Middle frontal gyrus (tissue), 1 donor: ENCODE data around the gene HAVCR1.
"Not testable (repeated sequence)": the region's sequence is repeated elsewhere in the genome, so short reads cannot be mapped to it uniquely, and the experiment has no call there.

Experiments
- DNase-seq: peaks from one replicate; pipeline ENCODE4 v3.0.0-alpha.2; 2015; ENCODE audit warnings: low spot score; ENCODE audit errors: extremely low spot score

HAVCR1 gene

DNA sequence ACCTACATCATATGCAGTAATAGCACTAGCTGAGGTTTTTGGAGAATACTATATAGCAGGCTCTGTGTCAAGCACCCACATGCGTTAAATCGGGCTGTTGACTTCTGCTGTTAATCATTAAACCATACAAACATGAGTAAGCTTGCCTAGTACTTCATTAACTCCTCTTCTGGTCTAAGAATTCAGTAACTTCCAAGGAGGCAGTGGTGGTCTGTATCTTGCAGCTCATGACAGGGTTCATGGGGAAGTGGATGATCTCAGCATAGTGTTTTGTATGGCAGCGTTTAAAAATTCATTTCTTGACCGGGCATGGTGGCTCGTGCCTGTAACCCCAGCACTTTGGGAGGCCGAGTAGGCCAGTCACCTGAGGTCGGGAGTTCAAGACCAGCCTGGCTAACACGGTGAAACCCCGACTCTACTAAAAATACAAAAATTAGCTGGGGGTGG, at the start of gene HAVCR1:
HAVCR1 (minus strand) TSS at position 24 of the 447 bp plus-strand sequence. CDS start 1,173 bp downstream, outside the sequence.
- DNase-seq: no peak

DNA sequence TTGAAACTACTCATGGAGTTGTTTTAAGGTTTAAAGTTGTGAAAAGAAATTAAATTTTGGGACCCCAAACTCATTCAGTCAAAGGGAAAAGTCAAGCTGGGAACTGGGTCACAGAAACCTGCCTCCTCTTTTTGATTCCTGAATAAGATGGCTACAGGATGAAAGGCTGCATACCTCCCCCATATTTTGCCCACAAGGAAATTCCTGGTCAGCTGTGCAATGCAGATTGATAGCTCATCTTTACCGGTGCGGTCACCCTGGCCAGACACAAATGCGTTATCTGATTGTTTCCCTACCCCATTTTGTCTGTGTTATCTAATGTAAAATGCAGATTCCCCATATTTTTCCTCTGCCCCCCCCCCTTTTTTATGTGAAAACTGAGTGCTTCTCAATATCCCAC, 48.6 kb upstream of the HAVCR1 start:
- DNase-seq: no peak

DNA sequence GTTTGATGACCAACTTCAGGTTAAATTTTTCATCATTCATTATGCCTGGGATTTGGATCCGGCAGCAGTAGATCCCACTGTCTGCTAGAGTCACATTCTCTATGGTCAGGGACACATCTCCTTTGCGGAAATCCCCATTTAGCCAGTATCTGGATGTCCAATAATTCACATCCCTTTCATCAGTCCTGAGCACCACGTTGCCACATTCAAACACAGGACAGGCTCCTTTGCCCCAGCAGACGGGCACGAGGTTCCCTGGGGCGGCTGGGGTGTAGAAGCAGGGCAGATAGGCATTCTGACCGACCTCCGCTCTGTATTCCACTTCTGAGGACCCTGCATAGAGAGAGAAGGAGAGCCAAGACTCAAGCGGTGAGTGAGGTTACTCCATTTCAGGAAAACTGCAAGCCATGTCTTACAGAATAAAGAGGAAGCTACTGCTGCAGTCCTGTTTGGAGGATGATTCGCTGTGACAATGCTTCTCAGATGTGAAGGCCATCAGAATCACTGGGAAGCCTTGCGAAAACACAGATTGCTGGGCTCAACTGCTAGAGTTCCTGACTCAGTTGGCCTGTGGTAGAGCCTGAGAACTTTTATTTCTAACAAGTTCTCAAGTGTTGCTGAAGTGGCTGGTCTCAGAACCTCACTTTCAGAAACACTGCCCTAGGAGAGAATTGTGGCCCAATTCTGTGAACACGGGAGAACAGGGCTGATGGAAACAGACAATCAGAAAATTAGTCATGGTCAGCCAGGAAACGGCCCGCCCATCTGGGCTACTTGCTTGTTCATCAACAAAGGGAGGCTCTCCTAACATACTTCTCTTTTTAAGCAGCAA, 47.9 kb upstream of the HAVCR1 start:
- DNase-seq: no peak

DNA sequence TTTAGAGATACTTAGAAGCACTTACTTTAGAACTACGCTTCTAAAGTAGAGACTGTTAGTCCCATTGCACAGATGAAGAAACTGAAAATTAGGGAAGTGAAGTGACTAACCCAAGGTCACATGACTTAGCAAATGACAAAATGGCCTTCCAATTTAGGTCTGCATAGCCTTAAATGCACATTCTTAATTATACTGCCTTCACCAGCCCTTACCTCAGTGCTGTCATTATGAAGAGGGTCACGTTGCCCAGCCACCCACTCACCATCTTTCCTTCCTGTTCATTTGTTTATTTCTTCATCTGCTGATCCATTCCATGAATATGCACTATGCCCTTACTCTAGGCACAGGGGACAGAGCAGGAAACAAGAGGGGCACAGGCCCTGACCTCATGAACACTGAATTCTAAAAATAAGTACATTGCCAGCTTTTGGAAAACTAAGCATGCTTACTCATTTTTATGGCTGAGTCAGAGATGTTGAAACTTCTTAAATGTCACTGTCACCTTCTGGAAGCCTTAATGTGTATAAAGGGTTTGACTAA, 41.3 kb upstream of the HAVCR1 start:
- no peak for DNase-seq

DNA sequence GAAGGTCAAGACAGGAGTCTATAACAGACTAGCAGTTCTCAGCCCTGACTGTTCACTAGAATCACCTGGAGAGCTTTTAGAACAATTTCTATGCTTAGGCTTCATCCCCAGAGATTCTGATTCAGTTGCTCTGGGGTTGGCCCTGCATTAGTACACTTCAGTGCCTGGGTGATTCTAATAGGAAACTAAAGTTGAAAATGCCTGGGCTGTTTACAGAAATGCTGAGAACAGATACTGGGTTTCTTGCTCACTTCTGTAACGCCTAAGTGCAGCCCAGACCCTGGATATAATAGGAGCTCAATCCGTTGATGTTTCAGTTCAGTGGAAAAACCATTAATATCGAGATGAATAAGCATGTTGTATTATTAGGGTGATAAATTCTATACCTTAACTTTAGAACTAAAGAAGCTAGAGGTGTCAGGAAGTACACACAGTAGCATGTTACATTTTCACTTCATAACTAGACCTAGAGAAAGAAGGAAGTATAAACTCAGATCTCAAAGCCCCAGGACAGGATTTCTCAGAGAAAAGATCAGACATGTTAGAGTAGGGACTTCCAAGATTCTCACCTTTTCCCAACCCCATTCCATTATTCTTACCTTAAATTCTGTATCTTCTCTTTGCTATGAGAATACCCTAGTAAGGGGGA, 29.6 kb upstream of the HAVCR1 start:
- no peak for DNase-seq

DNA sequence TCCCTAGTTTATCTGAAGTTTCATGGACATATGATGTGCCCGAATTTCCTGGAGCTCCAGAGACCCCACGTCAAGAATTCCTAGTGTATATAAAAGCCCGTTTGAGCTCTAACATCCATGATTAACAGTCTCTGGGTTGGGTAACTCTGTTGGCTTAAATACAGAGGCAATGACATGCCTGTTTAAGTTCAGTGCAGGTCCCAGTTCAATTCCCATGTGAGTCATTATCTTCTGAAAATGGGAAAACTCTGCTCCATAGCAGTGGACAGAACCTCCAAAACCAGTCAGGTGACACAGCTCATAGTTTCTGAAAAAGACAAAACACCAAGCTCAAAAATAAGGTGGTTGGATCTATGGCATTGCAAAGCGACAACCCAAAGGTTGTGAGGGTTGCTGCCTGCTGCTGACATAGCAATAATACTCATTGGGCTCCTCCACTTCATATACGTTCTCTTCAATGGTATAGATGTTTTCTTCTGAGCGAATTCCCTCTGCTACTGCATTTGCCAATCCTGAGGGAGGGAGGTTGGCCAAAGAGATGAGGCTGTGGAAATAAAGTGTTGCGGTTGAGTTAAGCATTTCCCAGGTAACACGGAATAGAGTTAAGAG, 27.9 kb upstream of the HAVCR1 start:
- no peak for DNase-seq

DNA sequence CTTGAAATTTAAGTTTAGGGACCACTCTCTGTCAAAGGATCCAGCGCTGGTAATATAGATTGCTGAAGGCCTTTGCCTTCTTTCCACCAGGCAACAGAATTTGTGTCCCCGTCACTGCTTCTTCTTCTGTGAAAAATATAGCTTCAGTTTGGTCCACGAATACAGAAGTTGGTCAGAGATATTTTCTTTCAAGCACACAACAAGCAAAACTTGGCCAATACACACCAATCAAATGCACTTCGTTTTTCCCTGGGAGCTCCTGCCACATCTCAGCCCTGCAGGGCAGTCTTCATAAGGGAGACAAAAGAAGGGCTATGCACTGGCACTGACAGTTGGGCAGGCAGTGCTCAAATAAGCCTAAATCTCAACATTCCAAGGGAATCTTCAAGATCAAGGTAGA, 27.0 kb upstream of the HAVCR1 start:
- no peak for DNase-seq

DNA sequence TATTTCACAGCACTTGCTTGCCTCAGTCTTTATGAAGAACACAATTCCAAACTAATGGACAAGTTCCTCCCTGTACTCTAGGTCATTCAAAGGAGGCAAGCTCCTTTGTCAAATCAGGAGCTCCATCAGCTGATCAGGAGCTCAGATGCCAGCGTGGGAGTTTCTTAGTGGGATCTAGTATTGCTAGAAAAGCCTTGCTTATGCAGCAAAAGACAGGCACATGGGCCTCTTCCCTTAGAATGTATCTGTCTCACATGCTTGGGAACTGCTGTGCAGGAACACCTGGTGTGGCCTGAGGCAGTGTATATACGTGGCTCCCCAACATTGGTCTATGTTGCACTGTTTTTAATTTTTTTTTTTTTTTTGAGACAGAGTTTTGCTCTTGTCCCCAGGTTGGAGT, 21.4 kb upstream of the HAVCR1 start:
- no peak for DNase-seq

DNA sequence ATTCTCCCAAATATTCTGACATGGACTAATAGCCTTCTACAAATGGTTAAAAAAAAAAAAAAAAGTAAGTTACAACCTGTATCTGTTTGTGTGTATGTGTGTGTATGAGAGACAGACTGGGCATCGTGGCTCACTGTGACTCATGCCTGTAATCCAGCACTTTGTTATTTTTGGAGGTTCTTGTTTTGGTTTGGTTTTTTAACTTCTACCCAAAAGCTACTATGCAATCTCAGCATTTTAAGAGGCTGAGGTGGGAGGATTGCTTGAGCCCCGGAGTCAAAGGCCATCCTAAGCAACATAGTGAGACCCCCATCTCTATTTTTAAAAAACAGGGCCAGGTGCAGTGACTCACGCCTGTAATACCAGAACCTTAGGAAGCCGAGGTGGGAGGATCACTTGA, 17.6 kb upstream of the HAVCR1 start:
- no peak for DNase-seq

DNA sequence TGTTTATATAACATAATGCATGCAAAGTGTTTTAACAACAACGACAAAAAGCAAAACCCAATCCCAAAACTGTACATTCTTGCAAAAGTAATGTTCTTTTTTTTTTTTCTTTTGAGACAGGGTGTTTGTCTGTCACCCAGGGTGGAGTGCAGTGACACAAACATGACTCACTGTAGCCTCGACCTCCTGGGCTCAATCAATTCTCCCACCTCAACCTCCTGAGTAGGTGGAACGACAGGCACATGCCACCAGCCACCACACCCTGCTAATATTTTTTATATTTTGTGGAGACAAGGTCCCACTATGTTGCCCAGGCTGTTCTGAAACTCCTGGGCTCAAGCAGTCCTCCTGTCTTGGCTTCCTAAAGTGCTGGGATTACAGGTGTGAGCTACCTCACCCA, 13.6 kb upstream of the HAVCR1 start:
- DNase-seq: no peak

DNA sequence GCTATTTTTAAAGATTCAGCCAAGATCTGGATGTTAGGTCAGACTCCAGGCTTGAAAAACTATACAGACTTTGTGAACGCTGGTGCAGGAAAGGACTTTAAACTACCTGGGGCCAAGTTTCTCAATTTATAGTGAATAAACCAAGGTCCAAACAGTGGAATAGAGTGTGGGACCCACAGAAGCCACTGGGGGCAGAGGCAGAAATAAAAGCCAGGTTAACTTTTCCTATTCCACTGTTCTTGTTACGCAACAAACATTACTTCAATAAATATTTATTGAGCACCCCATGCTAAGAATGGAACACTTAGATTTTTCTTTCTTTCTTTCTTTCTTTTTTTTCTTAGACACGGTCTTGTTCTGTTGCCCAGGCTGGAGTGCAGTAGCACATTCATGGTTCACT, 11.0 kb upstream of the HAVCR1 start:
- DNase-seq: no peak

DNA sequence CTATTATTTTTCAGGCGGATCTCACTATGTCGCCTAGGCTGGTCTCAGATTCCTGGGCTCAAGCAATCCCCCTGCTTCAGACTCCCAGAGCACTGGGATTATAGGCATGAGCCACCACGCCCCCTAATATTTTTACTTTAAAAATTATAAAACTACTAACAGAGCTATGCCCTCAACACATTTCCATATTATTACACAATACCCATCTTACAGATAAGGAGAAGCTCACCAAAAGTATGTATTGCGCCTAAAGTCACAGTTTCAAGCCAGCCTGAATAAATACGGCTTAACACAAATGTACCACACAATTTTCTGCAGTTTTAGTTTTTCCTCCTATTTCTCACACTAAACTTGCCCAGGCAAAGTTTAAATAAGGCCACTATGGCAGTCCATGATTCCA, 9.9 kb upstream of the HAVCR1 start:
- no peak for DNase-seq

DNA sequence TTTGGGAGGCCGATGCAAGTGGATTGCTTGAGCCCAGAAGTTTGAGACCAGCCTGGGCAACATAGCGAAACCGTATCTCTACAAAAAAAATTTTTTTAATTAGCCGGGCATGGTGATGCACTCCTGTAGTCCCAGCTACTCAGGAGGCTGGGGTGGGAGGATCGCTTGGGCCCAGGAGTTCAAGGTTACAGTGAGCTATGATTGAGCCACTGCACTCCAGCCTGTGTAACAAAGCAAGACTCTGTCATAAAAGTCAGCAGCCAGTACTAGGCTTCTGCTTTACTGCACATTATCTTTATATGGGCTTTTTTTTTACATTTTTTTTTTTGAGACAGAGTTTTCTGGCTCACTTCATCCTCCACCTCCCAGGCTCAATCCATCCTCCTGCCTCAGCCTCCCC, 9.4 kb upstream of the HAVCR1 start:
- DNase-seq: no peak

DNA sequence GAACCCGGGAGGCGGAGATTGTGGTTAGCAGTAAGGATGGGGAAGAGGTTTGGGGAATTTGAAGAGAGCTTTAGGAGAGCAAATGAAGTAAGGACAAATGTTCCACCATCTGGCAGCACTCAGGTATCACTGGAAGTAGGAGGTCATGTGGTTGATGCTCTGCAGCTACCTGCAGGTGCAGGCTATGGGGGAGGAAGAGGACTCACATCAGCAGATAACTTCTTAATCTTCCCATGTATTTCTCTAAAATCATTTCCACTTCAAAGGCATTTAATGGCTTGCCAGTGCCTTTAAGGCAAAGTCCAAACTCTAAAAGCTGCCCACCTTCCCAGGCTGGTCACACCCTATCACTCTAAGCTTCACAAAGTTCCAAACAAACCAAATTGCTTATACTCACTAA, 8.1 kb upstream of the HAVCR1 start:
- DNase-seq: no peak

DNA sequence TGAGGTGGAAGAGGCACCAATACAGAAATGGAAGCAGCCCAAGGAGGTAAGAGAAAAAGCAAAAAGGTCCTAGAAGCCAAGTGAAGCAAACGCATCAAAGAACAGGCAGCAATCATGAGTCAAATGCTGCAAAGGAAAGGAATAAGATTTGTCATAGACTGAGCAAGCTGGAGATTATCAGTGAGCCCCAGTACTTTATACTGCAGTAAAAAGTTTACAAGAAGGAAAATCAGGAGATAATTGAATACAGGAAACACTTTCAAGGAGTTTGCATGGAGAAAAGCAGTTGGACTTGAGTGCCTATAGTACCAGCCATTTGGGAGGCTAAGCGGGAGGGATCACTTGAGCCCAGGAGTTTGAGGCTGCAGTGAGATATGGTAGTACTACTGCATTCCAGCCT, 7.2 kb upstream of the HAVCR1 start:
- DNase-seq: no peak

DNA sequence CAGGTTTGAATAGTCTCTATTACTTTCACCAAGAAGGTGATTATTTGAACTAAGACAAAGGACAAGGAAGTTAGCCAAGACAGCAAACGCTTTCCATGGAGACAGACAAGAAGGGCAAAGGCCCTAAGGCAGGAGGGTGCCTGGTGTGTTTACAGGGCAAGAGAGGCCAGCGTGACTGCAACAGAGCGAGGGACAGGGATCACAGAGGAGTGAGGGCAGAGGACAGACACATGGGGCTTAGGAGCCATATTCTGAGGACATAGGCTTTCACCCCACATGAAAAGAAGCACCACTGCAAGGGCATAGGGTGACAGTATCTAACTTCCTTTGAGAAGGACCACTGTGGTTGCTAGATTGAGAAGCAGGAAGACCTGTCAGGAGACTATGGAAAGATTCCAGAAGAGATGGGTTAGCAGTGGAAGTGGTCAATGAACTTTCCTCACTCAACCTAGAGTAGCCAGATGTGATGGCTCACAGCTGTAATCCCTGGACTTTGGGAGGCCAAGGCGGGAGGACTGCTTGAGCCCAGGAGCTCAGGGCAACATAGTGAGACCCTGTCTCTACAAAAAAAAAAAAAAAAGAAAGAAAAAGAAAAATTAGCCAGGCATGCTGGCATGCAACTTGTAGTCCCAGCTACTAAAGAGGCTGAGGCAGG, 5.0 kb upstream of the HAVCR1 start:
- no peak for DNase-seq

DNA sequence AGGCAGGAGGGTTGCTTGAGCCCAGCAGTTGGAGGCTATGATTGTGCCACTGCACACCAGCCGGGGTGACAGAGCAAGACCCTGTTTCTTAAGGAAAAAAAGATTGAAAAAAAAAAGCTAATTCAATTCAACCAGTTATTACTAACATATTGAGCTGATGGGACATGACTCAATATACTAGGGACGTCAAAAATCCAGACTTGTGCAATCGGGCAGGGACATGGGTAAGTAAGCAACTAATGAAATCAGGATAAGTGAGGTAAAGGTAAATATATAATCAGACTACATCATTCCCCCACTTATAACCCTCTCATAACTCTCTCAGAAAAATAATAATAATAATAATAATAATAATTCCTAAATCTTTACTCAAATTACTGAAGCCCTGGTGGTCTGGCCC, 975 bp upstream of the HAVCR1 start:
- DNase-seq: no peak

DNA sequence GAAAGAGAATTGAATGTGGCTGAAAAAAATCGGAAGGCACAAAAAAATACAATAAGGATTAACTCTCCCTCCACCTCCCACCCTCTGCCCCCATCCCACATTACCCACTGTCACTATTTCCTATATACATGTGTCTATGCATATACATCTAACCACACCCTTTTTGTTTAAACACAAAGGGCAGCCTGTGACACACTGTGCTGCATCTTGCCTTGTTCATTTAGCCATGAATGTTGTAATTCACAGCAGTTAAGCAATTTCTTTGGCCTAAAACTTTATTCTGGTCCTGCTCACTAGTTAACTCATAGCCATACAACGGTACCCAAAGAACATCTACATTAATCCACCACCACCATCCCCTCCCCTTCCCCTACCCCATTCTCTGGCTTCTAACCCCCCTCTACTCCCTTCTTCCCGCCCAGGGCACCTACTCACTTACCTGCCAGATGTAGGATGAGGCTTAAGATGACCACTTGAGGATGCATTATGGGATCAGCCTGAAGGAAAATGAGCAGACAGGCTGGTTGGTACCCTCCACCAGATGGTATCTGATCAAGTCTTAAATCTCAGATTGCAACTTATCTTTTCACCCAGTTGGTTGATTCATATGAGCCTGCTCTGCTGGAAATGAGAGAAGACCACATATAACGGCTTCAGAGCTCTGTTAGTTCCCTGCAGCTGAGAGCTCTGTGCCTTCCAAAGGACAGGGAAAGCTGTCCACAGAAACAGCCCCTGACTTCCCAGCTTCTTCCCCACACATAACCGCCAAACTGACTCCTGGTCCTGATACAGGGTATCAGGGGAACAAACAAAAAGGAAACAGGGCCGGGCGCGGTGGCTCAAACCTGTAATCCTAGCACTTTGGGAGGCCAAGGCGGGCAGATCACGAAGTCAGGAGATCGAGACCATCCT, 1.2 kb downstream of the HAVCR1 start:
- no peak for DNase-seq

DNA sequence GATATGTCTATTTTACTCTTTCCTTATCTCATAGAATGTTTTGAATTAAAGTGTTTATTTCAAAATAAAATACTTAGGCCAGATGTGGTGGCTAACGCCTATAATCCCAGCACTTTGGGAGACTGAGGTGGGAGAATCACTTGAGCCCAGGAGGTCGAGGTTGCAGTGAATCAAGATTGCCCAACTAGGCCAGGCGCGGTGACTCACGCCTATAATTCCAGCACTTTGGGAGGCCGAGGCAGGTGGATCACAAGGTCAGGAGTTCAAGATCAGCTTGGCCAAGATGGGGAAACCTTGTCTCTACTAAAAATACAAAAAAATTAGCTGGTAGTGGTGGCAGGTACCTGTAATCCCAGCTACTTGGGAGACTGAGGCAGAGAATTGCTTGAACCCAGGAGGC, 2.1 kb downstream of the HAVCR1 start:
- not testable (repeated sequence) for DNase-seq

DNA sequence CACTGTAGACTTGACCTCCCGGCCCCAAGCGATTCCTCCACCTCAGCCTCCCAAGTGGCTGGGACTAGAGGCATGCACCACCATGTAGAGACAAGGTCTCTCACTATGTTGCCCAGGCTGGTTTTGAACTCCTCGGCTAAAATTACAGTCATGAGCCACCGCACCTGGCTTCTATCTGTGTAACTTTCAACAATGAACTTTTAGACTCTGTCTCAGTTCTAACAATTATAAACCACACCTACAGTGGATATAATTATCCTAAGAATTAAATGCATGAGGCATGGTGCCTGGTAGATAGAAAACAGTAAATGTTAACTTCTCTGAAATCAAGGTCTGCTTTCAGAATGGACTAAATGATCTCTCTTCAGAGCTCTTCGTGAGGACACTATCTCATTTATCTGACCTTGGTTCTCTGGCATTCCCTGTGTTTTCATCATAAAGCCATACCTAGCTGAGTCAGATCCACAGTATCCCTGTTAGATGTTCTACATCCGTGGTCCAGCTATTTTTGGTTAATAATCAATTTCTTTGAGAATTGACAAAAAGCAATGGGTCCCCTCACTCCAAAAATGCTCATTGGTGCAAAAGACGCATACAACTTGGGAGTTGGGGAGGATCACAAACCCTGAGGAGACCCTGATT, 7.2 kb downstream of the HAVCR1 start:
- DNase-seq: no peak
